B cell (primary cell): ENCODE data around the gene ARL14. TPM values are rescaled to one million over a fixed set of nuclear protein-coding genes. Genes with fewer than 3 reads are reported as not detected.

Source experiments
- ATAC-seq: fragments of 200-7000 bp; cut with Tn5 transposase; one replicate; pipeline ENCODE4 v1.10.0; 2021; ENCODE audit warnings: low read depth, mild to moderate bottlenecking, moderate number of reproducible peaks, moderate library complexity
- CTCF ChIA-PET: fragments of 350-600 bp; sonication (Branson Sonifier 250); formaldehyde crosslinking; loops from one replicate; lab custom pipeline; 2021; ENCODE audit warnings: antibody characterized with exemption, inconsistent platforms; lab: Charles Lee
- POLR2A ChIA-PET: fragments of 350-600 bp; sonication (Branson Sonifier 250); formaldehyde crosslinking; loops from one replicate; lab custom pipeline; 2021; ENCODE audit warnings: antibody characterized with exemption; lab: Charles Lee
- DNase-seq: peaks from one replicate; pipeline ENCODE4 v3.0.0; 2013
- H2AFZ ChIP-seq: 2 replicates; pipeline ENCODE4 v1.6.1; 2012; ENCODE audit warnings: mild to moderate bottlenecking, low read depth, low read length; ENCODE audit not compliant: insufficient read depth, poor library complexity, severe bottlenecking
- H3K27ac ChIP-seq, 2 donors: 1 replicate in 1 of 2; 2 replicates in 1 of 2; pipeline ENCODE4 v1.5.1; 2012 to 2013; ENCODE audit warnings: low read length in 2 of 2, mild to moderate bottlenecking in 2 of 2, moderate library complexity in 1 of 2
- H3K27me3 ChIP-seq, 4 experiments: fragments of 200-600 bp in 1 of 4; sonication (generic) in 1 of 4; replicated peaks in 1 of 4; 1 replicate in 2 of 4; 2 replicates in 2 of 4; pipeline versions ENCODE4 v1.6.1 to v1.7.0; 2013 to 2016; ENCODE audit warnings: low read length in 3 of 4, mild to moderate bottlenecking in 2 of 4, mixed read lengths in 1 of 4, moderate library complexity in 1 of 4; ENCODE audit not compliant: insufficient read depth in 4 of 4, control insufficient read depth in 3 of 4; ENCODE audit errors: control extremely low read depth in 1 of 4
- H3K36me3 ChIP-seq, 2 experiments: replicated peaks in 1 of 2; 1 replicate in 1 of 2; 2 replicates in 1 of 2; pipeline versions ENCODE4 v1.6.1 to v1.7.1; 2013; ENCODE audit warnings: low read length in 1 of 2; ENCODE audit not compliant: insufficient read depth in 2 of 2, control insufficient read depth in 1 of 2; ENCODE audit errors: control extremely low read depth in 1 of 2, extremely low read depth in 1 of 2
- H3K4me1 ChIP-seq, 2 donors: fragments of 200-600 bp in 1 of 2; sonication (generic) in 1 of 2; 1 replicate in 1 of 2; 2 replicates in 1 of 2; pipeline versions ENCODE4 v1.5.1 to v1.6.1; 2013 to 2017; ENCODE audit warnings: low read length in 2 of 2; ENCODE audit not compliant: control insufficient read depth in 2 of 2, insufficient read depth in 2 of 2
- H3K4me2 ChIP-seq: replicated peaks from 2 replicates; pipeline ENCODE3; 2012; ENCODE audit warnings: mild to moderate bottlenecking, low read depth, low read length; ENCODE audit not compliant: poor library complexity, severe bottlenecking
- H3K4me3 ChIP-seq, 5 experiments: fragments of 200-600 bp in 1 of 5; sonication (generic) in 1 of 5; 1 replicate in 3 of 5; 2 replicates in 2 of 5; pipeline versions ENCODE4 v1.5.1 to v1.7.0; 2011 to 2016; ENCODE audit warnings: low read length in 4 of 5, mild to moderate bottlenecking in 4 of 5, low read depth in 2 of 5, control low read depth in 1 of 5, moderate library complexity in 1 of 5; ENCODE audit not compliant: insufficient read depth in 1 of 5; ENCODE audit errors: control extremely low read depth in 1 of 5, extremely low read depth in 1 of 5
- H3K79me2 ChIP-seq: fragments of 200-600 bp; sonication (generic); one replicate; pipeline ENCODE4 v1.6.0; 2016; ENCODE audit warnings: low read length; ENCODE audit not compliant: control insufficient read depth, insufficient read depth
- H3K9ac ChIP-seq: fragments of 200-600 bp; sonication (generic); 2 replicates; pipeline ENCODE4 v1.6.1; 2017; ENCODE audit warnings: mild to moderate bottlenecking, low read length, moderate library complexity
- H3K9me3 ChIP-seq, 3 donors: one replicate each; pipeline versions ENCODE4 v1.6.1 to v1.7.1; 2013; ENCODE audit warnings: low read length in 2 of 3; ENCODE audit not compliant: control insufficient read depth in 2 of 3, insufficient read depth in 1 of 3; ENCODE audit errors: control extremely low read depth in 1 of 3
- H4K20me1 ChIP-seq: 2 replicates; pipeline ENCODE4 v1.6.0; 2012; ENCODE audit warnings: mild to moderate bottlenecking, low read length; ENCODE audit not compliant: insufficient read depth, control insufficient read depth, poor library complexity, severe bottlenecking
- H3K27ac Mint-ChIP-seq: one replicate; pipeline ENCODE4 v1.8.0; 2021; ENCODE audit warnings: mixed read lengths
- H3K27me3 Mint-ChIP-seq: one replicate; pipeline ENCODE4 v1.8.0; 2021; ENCODE audit warnings: mixed read lengths
- H3K4me1 Mint-ChIP-seq: one replicate; pipeline ENCODE4 v1.8.0; 2021; ENCODE audit warnings: mixed read lengths
- H3K4me3 Mint-ChIP-seq: one replicate; pipeline ENCODE4 v1.8.0; 2021; ENCODE audit warnings: mixed read lengths
- H3K9me3 Mint-ChIP-seq: one replicate; pipeline ENCODE4 v1.8.0; 2022; ENCODE audit warnings: mixed read lengths; ENCODE audit not compliant: insufficient read depth
- EZH2 ChIP-seq: IDR thresholded peaks from 2 replicates; pipeline ENCODE4 v1.6.1; 2012; ENCODE audit warnings: borderline replicate concordance, low read depth, mild to moderate bottlenecking, moderate library complexity, low read length; ENCODE audit not compliant: insufficient read depth, poor library complexity, severe bottlenecking
- WGBS: methylation state at CpG from one replicate; pipeline ENCODE4 v1.1.5; 2013; ENCODE audit warnings: missing lambda C conversion rate; ENCODE audit not compliant: insufficient coverage; 5-methylcytosine and 5-hydroxymethylcytosine counted together
- intact Hi-C: fragments of 100-400 bp; cut with micrococcal nuclease; formaldehyde crosslinking; loops from one replicate; pipeline ENCODE4 v1.10.0; 2022
- polyA plus RNA-seq: library from polyadenylated mRNA; depleted of rRNA; stranded (reverse); fragments of >200 nt; gene quantifications from 2 replicates; pipeline ENCODE4 v1.2.3, GENCODE V29; 2012
- total RNA-seq, 2 donors: library from RNA; stranded (reverse); fragments of 120-200 nt in 1 of 2; gene quantifications; 1 replicate in 1 of 2; 2 replicates in 1 of 2; pipeline versions ENCODE4 v1.2.3 to v1.2.4, GENCODE V29; 2013 to 2022
- TF ChIP-seq, protein P1 (sequence below): fragments of 200-600 bp; IDR thresholded peaks from one replicate; pipeline ENCODE4 v1.8.0; 2022; ENCODE audit warnings: antibody characterized with exemption, mild to moderate bottlenecking

Gene ARL14
- total and polyA plus RNA-seq, 2 donors (not counting 1 experiment from before 2014, with no cell fraction given) = 0.43 to 0.89 TPM

DNA sequence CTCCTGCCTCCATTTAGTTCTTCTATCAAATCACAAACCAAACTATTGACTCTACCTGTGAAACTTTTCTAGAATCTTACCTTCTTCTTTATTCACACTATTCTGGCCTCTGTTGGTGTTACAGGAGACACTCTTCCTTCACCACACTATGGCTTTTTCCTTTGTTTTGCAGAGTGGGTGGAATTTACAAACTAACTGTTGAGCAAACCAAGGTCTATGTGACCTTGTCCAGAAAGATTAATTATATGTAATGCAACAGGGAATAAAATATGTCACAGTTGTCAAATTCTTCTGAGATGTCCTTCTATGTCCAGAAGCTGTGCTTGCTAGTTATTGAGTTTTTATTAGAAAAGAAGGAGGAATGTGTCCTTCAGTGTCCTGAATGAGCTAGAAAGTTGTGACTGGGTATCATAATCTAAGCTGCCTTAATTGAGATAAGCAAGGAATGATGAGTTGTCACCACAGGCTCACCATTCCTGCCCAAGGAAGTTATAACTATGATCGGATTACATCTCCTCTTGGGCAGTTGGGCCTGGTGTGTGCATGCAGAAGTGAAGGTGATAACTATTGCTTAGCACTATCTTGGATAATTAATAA lies 21.7 kb downstream of the ARL14 start:
- no peak for TF ChIP-seq EZH2
- TF ChIP-seq, protein P1, sequence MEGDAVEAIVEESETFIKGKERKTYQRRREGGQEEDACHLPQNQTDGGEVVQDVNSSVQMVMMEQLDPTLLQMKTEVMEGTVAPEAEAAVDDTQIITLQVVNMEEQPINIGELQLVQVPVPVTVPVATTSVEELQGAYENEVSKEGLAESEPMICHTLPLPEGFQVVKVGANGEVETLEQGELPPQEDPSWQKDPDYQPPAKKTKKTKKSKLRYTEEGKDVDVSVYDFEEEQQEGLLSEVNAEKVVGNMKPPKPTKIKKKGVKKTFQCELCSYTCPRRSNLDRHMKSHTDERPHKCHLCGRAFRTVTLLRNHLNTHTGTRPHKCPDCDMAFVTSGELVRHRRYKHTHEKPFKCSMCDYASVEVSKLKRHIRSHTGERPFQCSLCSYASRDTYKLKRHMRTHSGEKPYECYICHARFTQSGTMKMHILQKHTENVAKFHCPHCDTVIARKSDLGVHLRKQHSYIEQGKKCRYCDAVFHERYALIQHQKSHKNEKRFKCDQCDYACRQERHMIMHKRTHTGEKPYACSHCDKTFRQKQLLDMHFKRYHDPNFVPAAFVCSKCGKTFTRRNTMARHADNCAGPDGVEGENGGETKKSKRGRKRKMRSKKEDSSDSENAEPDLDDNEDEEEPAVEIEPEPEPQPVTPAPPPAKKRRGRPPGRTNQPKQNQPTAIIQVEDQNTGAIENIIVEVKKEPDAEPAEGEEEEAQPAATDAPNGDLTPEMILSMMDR = no peak
- H3K9me3 ChIP-seq = no peaks in the 10 kb centered on the region
- H3K4me2 ChIP-seq = no peak overlapping the region
- no peak overlapping the region for H3K4me3 Mint-ChIP-seq
- ChIA-PET POLR2A (no interaction called here), CTCF (interaction anchor here (0.9 kb wide), 1 partner anchor 243 kb away, joined by 3 read pairs; no protein-coding TSS in a partner anchor)
- no peak for DNase-seq
- no peak overlapping the region for H2AFZ ChIP-seq
- ATAC-seq = no peak
- H3K79me2 ChIP-seq = no peaks in the 10 kb centered on the region
- no peaks in the 10 kb centered on the region for H3K4me1 ChIP-seq
- H3K27ac ChIP-seq = no peak overlapping the region
- H3K27ac Mint-ChIP-seq = no peak overlapping the region
- intact Hi-C loops = no loop called here
- H3K4me3 ChIP-seq = no peak overlapping the region
- no peaks in the 10 kb centered on the region for H3K4me1 Mint-ChIP-seq
- WGBS = no CpG with 5 or more reads among the region's 1 CpG
- H3K27me3 ChIP-seq = no peaks in the 10 kb centered on the region
- H3K9me3 Mint-ChIP-seq = no peaks in the 10 kb centered on the region
- H3K9ac ChIP-seq = no peak overlapping the region
- peaks cover 16% of the 10 kb centered on the region for H3K27me3 Mint-ChIP-seq
- no peaks in the 10 kb centered on the region for H3K36me3 ChIP-seq
- H4K20me1 ChIP-seq = no peaks in the 10 kb centered on the region

GRCh38 chr3:160701490-160701889 lies 24.5 kb downstream of the ARL14 start:
- H4K20me1 ChIP-seq = no peaks in the 10 kb centered on the region
- CTCF ChIA-PET = no interaction called here
- no peaks in the 10 kb centered on the region for H3K4me1 ChIP-seq
- no peak overlapping the region for H3K4me3 ChIP-seq
- no peaks in the 10 kb centered on the region for H3K4me1 Mint-ChIP-seq
- H3K27me3 ChIP-seq = no peaks in the 10 kb centered on the region
- H3K27ac ChIP-seq = no peak overlapping the region
- POLR2A ChIA-PET = no interaction called here
- no peak overlapping the region for H3K4me2 ChIP-seq
- H3K27ac Mint-ChIP-seq = no peak overlapping the region
- no peaks in the 10 kb centered on the region for H3K9me3 ChIP-seq
- no peaks in the 10 kb centered on the region for H3K9me3 Mint-ChIP-seq
- TF ChIP-seq EZH2 = no peak
- TF ChIP-seq, protein P1 = no peak
- WGBS = no CpG with 5 or more reads among the region's 1 CpG
- intact Hi-C loops = no loop called here
- H3K9ac ChIP-seq = no peak overlapping the region
- ATAC-seq (no peak), DNase-seq (no peak)
- H3K79me2 ChIP-seq = no peaks in the 10 kb centered on the region
- no peak overlapping the region for H2AFZ ChIP-seq
- H3K27me3 Mint-ChIP-seq = peaks cover 25% of the 10 kb centered on the region
- no peak overlapping the region for H3K4me3 Mint-ChIP-seq
- H3K36me3 ChIP-seq = no peaks in the 10 kb centered on the region
